Calu3 (cell line): Measurements from ENCODE around the gene PRKCA. TPM values are rescaled to one million over a fixed set of nuclear protein-coding genes. Genes with fewer than 3 reads are reported as not detected.

ENCODE experiments used
- BruUV-seq: library from RNA; stranded (reverse); fragments of 400-500 nt; replicated peaks from 2 replicates; lab custom pipeline; 2021; lab: Mats Ljungman, UMichigan
- CTCF ChIA-PET: fragments of 300-600 bp; sonication (Branson Sonifier 250); formaldehyde crosslinking; loops from one replicate; lab custom pipeline; 2022; ENCODE audit warnings: antibody characterized with exemption; lab: Charles Lee
- DNase-seq: peaks from one replicate; pipeline ENCODE4 v3.0.0; 2022
- H3K27ac Mint-ChIP-seq: one replicate; pipeline ENCODE4 v1.8.0; 2022; ENCODE audit warnings: mixed read lengths; ENCODE audit not compliant: unreplicated experiment
- H3K27me3 Mint-ChIP-seq: one replicate; pipeline ENCODE4 v1.8.0; 2022; ENCODE audit warnings: mixed read lengths; ENCODE audit not compliant: unreplicated experiment
- H3K36me3 Mint-ChIP-seq: one replicate; pipeline ENCODE4 v1.8.0; 2022; ENCODE audit warnings: mild to moderate bottlenecking, moderate library complexity, mixed read lengths; ENCODE audit not compliant: insufficient read depth, unreplicated experiment
- H3K4me1 Mint-ChIP-seq: one replicate; pipeline ENCODE4 v1.8.0; 2022; ENCODE audit warnings: mild to moderate bottlenecking, low read depth, mixed read lengths; ENCODE audit not compliant: unreplicated experiment
- H3K4me3 Mint-ChIP-seq: one replicate; pipeline ENCODE4 v1.8.0; 2022; ENCODE audit warnings: mild to moderate bottlenecking, low read depth, moderate library complexity, mixed read lengths; ENCODE audit not compliant: unreplicated experiment
- H3K9me3 Mint-ChIP-seq: one replicate; pipeline ENCODE4 v1.8.0; 2022; ENCODE audit warnings: low read depth, mixed read lengths; ENCODE audit not compliant: unreplicated experiment
- CTCF ChIP-seq: fragments of 200-600 bp; IDR thresholded peaks from one replicate; pipeline ENCODE4 v1.8.0; 2022; ENCODE audit warnings: antibody characterized with exemption; ENCODE audit not compliant: unreplicated experiment
- intact Hi-C: fragments of 100-400 bp; cut with micrococcal nuclease; formaldehyde crosslinking; loops from one replicate; pipeline ENCODE4 v1.10.0; 2022; ENCODE audit not compliant: unreplicated experiment
- total RNA-seq: library from RNA; stranded (reverse); gene quantifications from 2 replicates; pipeline ENCODE4 v1.2.3, GENCODE V29; 2022

Gene PRKCA
- total RNA-seq, 1 experiment from 2014 or later, result 126 TPM

DNA sequence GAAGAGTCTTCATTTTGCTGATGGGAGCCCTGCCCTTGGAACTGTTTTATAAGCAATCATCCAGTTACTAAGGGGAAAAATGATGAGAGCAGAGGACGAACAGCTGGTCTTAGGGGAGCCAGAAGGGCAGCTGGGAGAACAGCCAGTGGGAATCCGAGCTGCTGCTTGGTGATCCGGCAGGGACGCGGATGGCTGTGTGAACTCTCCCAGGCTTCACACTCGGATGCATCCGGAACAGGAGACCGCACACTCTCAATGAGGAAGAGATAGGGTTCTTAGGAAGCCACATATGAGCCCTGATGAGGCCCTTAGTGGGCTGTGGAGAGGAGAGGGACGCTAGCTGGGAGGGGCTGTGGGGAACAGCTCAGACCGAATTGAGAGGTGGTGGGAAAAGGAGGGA lies 527.5 kb downstream of the PRKCA start:
- Mint-ChIP-seq H3K9me3 (no peaks in the 10 kb centered on the region), H3K36me3 (no peaks in the 10 kb centered on the region), H3K27ac (no peak overlapping the region), H3K27me3 (peaks cover 90% of the 10 kb centered on the region), H3K4me3 (no peak overlapping the region), H3K4me1 (no peaks in the 10 kb centered on the region)
- intact Hi-C loops, result no loop called here
- no peak for TF ChIP-seq CTCF
- no TSS peak for BruUV-seq
- CTCF ChIA-PET, result no interaction called here
- DNase-seq, result no peak

GRCh38 chr17:66830451-66830850 lies 528.0 kb downstream of the PRKCA start:
- no peak for DNase-seq
- no peak overlapping the region for H3K27ac Mint-ChIP-seq
- no TSS peak for BruUV-seq
- H3K4me1 Mint-ChIP-seq, result no peaks in the 10 kb centered on the region
- H3K9me3 Mint-ChIP-seq, result no peaks in the 10 kb centered on the region
- no peak for TF ChIP-seq CTCF
- H3K4me3 Mint-ChIP-seq, result no peak overlapping the region
- CTCF ChIA-PET, result no interaction called here
- peaks cover 91% of the 10 kb centered on the region for H3K27me3 Mint-ChIP-seq
- H3K36me3 Mint-ChIP-seq, result no peaks in the 10 kb centered on the region
- intact Hi-C loops, result no loop called here

DNA sequence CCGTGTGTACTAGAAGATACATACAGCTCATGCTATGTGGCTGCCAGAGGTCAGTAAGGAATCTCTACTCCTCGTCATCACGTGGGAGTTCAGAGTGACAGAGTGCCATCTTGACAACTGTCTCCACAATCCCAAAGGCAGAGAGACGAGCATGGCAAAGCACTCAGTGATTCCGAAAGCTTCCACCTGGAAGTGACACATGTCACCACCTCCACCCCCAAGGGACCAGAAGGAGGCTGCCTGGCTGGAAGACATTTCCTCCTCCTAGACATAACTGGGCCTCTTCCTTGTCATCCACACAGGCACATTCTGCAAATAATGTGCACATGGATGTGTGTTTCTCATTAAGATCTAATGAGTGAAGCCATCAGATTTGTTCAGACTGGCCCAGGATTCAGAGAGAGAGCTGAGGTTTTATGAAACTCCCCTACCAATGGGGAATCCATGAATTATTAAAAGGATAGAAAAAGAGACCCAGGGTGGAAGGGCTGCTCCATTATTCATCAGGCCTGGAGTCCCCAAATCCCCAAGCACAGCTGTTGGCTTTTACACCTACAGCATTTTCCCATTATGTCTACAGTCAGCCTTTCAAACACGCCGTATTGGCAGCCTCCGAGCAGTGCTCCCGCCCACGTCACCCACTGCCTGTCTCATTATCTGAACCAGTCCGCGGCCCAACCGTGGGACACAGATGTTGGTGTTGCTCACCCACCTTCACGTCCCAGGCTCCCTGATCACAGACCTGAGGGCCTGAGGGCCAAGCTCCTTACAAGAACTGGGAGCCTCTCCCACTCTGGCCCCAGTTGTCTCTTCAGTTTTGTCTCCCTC lies 529.2 kb downstream of the PRKCA start:
- Mint-ChIP-seq H3K27me3 (peaks cover 98% of the 10 kb centered on the region), H3K4me1 (no peaks in the 10 kb centered on the region), H3K27ac (no peak overlapping the region), H3K4me3 (no peak overlapping the region), H3K9me3 (no peaks in the 10 kb centered on the region), H3K36me3 (no peaks in the 10 kb centered on the region)
- intact Hi-C loops, result no loop called here
- no TSS peak for BruUV-seq
- no peak for DNase-seq
- TF ChIP-seq CTCF, result no peak
- CTCF ChIA-PET, result no interaction called here

- Mint-ChIP-seq H3K27ac (no peak overlapping the region), H3K4me1 (no peaks in the 10 kb centered on the region), H3K9me3 (no peaks in the 10 kb centered on the region), H3K4me3 (no peak overlapping the region), H3K36me3 (no peaks in the 10 kb centered on the region), H3K27me3 (peaks cover 100% of the 10 kb centered on the region)
- DNase-seq, result no peak
- BruUV-seq, result no TSS peak
- no peak for TF ChIP-seq CTCF
- intact Hi-C loops, result no loop called here
- CTCF ChIA-PET, result no interaction called here
These were observed 530.8 kb downstream of the PRKCA start for GRCh38 chr17:66833201-66833600.
